Measurements from ENCODE around the gene TRIM56. TPM values are rescaled to one million over a fixed set of nuclear protein-coding genes. Genes with fewer than 3 reads are reported as not detected.

TRIM56 gene
- total and polyA plus RNA-seq, 9 of the 15 experiments (the other 6 are each of a cell fraction or from before 2014, with no cell fraction given), result 2.0 to 29.7 (median 11.6) TPM

GRCh38 chr7:101126651-101127459 is 41.6 kb downstream of the TRIM56 start, which contains the start of gene SERPINE1 (continued):
- TF ChIP-seq ZNF384 (IDR thresholded peaks at IDR 0.05; ENCODE audit: low read depth, low read length), result no peak
- TF ChIP-seq HNRNPH1 (optimal IDR thresholded peaks at IDR 0.05; ENCODE audit: low read depth, low read length), result no peak
- TF ChIP-seq ZC3H4 (CRISPR knock-in tag; IDR thresholded peaks at IDR 0.05; ENCODE audit: borderline replicate concordance), result no peak
- TF ChIP-seq NRF1 (conservative IDR thresholded peaks at IDR 0.05 in 1 of 2, IDR thresholded peaks at IDR 0.05 in 1 of 2), result no peak
- no peak for TF ChIP-seq HNRNPK (IDR thresholded peaks at IDR 0.05; ENCODE audit: low read depth, low read length, poor library complexity, severe bottlenecking)
- no peak for TF ChIP-seq CHD4 (IDR thresholded peaks at IDR 0.05; ENCODE audit: insufficient read depth, insufficient replicate concordance, low read depth, low read length, poor library complexity, severe bottlenecking)
- TF ChIP-seq NCOA1 (IDR thresholded peaks at IDR 0.05; ENCODE audit: low read depth), result no peak
- TF ChIP-seq ZKSCAN1 (IDR thresholded peaks at IDR 0.05; ENCODE audit: low read depth, low read length), result no peak
- no peak for TF ChIP-seq ZNF785 (CRISPR knock-in tag; IDR thresholded peaks at IDR 0.05)
- no peak for TF ChIP-seq ZC3H8 (IDR thresholded peaks at IDR 0.05)
- no peak for TF ChIP-seq FUS (optimal IDR thresholded peaks at IDR 0.05; ENCODE audit: low read depth, low read length)
- TF ChIP-seq VEZF1 (CRISPR knock-in tag; IDR thresholded peaks at IDR 0.05), result peak; percentile 88
- TF ChIP-seq FOXK1 (CRISPR knock-in tag; IDR thresholded peaks at IDR 0.05; ENCODE audit: borderline replicate concordance), result no peak
- no peak for TF ChIP-seq MCM5 (IDR thresholded peaks at IDR 0.05; ENCODE audit: low read depth)
- peak; percentile 28; the same call in 1 of the 2 replicates for TF ChIP-seq ZBTB40 (IDR thresholded peaks at IDR 0.05)
- no peak for TF ChIP-seq ZBTB40 (CRISPR knock-in tag; IDR thresholded peaks at IDR 0.05)
- TF ChIP-seq NELFE (IDR thresholded peaks at IDR 0.05; ENCODE audit: insufficient read depth, insufficient read length), result no peak
- TF ChIP-seq BRCA1 (IDR thresholded peaks at IDR 0.05), result no peak
- no peak for TF ChIP-seq BRCA1 (CRISPR knock-in tag; IDR thresholded peaks at IDR 0.05)
- TF ChIP-seq ZNF354B (CRISPR knock-in tag; IDR thresholded peaks at IDR 0.05), result no peak

Data from K562 (cell line).